Measurements from ENCODE around the gene APLF. TPM values are rescaled to one million over a fixed set of nuclear protein-coding genes. Genes with fewer than 3 reads are reported as not detected.

APLF gene
- total and polyA plus RNA-seq, 4 donors, result 0.18 to 3.8 (median 1.0) TPM

GRCh38 chr2:68512966-68513365 is 45.6 kb downstream of the APLF start:
- Histone ChIP-seq H3K9ac (ENCODE audit: low read depth in 1 of 2, low read length in 2 of 2) (no peak overlapping the region), H3K36me3 (ENCODE audit: control insufficient read depth in 4 of 4, insufficient read depth in 3 of 4, low read depth in 1 of 4, low read length in 3 of 4) (no peaks in the 10 kb centered on the region), H3K27me3 (ENCODE audit: control insufficient read depth in 4 of 4, insufficient read depth in 4 of 4, low read length in 3 of 4) (no peaks in the 10 kb centered on the region), H3K27ac (ENCODE audit: low read depth in 1 of 2, low read length in 2 of 2) (no peak overlapping the region), H3K4me3 (ENCODE audit: low read depth in 1 of 3, low read length in 3 of 3) (no peak overlapping the region), H3K9me3 (ENCODE audit: control insufficient read depth in 4 of 4, low read length in 3 of 4) (no peaks in the 10 kb centered on the region), H3K4me1 (ENCODE audit: control insufficient read depth in 4 of 4, insufficient read depth in 4 of 4, low read length in 3 of 4) (no peaks in the 10 kb centered on the region)
- no peak for TF ChIP-seq JUND (IDR thresholded peaks at IDR 0.05)
- no peak for TF ChIP-seq RAD21 (IDR thresholded peaks at IDR 0.05)
- no peak for TF ChIP-seq NR2F2 (IDR thresholded peaks at IDR 0.05)
- TF ChIP-seq REST (IDR thresholded peaks at IDR 0.05), result no peak
- no peak for TF ChIP-seq CTCF (IDR thresholded peaks at IDR 0.05; ENCODE audit: low read depth, low read length, missing input control)
- DNase-seq (ENCODE audit: low spot score), result no peak
- 75% methylated on average over 1 of the region's 1 CpG for WGBS

- H3K4me1 ChIP-seq (ENCODE audit: control insufficient read depth in 4 of 4, insufficient read depth in 4 of 4, low read length in 3 of 4), result no peaks in the 10 kb centered on the region
- H3K27ac ChIP-seq (ENCODE audit: low read depth in 1 of 2, low read length in 2 of 2), result peak overlapping the region in 1 of 2 donors; percentile 41
- H3K9ac ChIP-seq (ENCODE audit: low read depth in 1 of 2, low read length in 2 of 2), result no peak overlapping the region
- H3K36me3 ChIP-seq (ENCODE audit: control insufficient read depth in 4 of 4, insufficient read depth in 3 of 4, low read depth in 1 of 4, low read length in 3 of 4), result no peaks in the 10 kb centered on the region
- H3K27me3 ChIP-seq (ENCODE audit: control insufficient read depth in 4 of 4, insufficient read depth in 4 of 4, low read length in 3 of 4), result no peaks in the 10 kb centered on the region
- 39% methylated on average over 2 of the region's 2 CpGs for WGBS
- DNase-seq (ENCODE audit: low spot score), result no peak
- no peak overlapping the region for H3K4me3 ChIP-seq (ENCODE audit: low read depth in 1 of 3, low read length in 3 of 3)
- no peaks in the 10 kb centered on the region for H3K9me3 ChIP-seq (ENCODE audit: control insufficient read depth in 4 of 4, low read length in 3 of 4)
- TF ChIP-seq HNF4G (IDR thresholded peaks at IDR 0.05) (no peak), MAX (IDR thresholded peaks at IDR 0.05) (no peak), TAF1 (conservative IDR thresholded peaks at IDR 0.05) (no peak), RXRA (IDR thresholded peaks at IDR 0.05) (peak in 1 of 2 donors; percentile 38), FOXA1 (IDR thresholded peaks at IDR 0.05) (no peak), JUND (IDR thresholded peaks at IDR 0.05) (no peak), YY1 (IDR thresholded peaks at IDR 0.05) (peak; percentile 74), EGR1 (IDR thresholded peaks at IDR 0.05; ENCODE audit: low read depth in 2 of 2) (no peak), HNF4A (conservative IDR thresholded peaks at IDR 0.05) (peak in 1 of 2 donors; percentile 28), FOXA2 (IDR thresholded peaks at IDR 0.05) (no peak), SP1 (IDR thresholded peaks at IDR 0.05) (no peak), RAD21 (IDR thresholded peaks at IDR 0.05) (no peak), CTCF (IDR thresholded peaks at IDR 0.05; ENCODE audit: low read depth, low read length, missing input control) (no peak), NR2F2 (IDR thresholded peaks at IDR 0.05) (no peak), REST (IDR thresholded peaks at IDR 0.05) (peak; percentile 16), ATF3 (IDR thresholded peaks at IDR 0.05) (no peak), GABPA (IDR thresholded peaks at IDR 0.05 in 1 of 2, conservative IDR thresholded peaks at IDR 0.05 in 1 of 2) (no peak), ZBTB33 (IDR thresholded peaks at IDR 0.05) (peak; percentile 42)
These were observed 47.0 kb downstream of the APLF start for GRCh38 chr2:68514316-68514929.

Measured in liver (tissue), 9 donors.